ENCODE results near the gene MIF.

MIF gene

GRCh38 chr22:23893945-23894709, at the start of gene MIF:
Gene MIF (plus strand): TSS chr22:23894383. CDS start chr22:23894475, 92 bp downstream.
- Histone ChIP-seq H3K4me3 (ENCODE audit: low read depth, low read length) (peak within 1 kb of the TSS; percentile 72), H3K27ac (ENCODE audit: low read depth, low read length) (peak within 1 kb of the TSS; percentile 92), H3K9me3 (ENCODE audit: control insufficient read depth, insufficient read depth, low read depth, low read length) (peaks cover 16% of the 10 kb centered on the region), H3K36me3 (ENCODE audit: control insufficient read depth, insufficient read depth, low read length) (peaks cover 23% of the 10 kb centered on the region), H3K27me3 (ENCODE audit: control insufficient read depth, insufficient read depth, low read length) (no peaks in the 10 kb centered on the region), H3K9ac (ENCODE audit: low read length) (peak within 1 kb of the TSS; percentile 91), H3K4me1 (ENCODE audit: control insufficient read depth, insufficient read depth, low read length) (peaks cover 26% of the 10 kb centered on the region)

GRCh38 chr22:23844739-23845202, 49.4 kb upstream of the MIF start:
- H3K36me3 ChIP-seq (ENCODE audit: control insufficient read depth, insufficient read depth, low read length) = no peaks in the 10 kb centered on the region
- no peak overlapping the region for H3K4me3 ChIP-seq (ENCODE audit: low read depth, low read length)
- H3K27ac ChIP-seq (ENCODE audit: low read depth, low read length) = no peak overlapping the region
- H3K4me1 ChIP-seq (ENCODE audit: control insufficient read depth, insufficient read depth, low read length) = peaks cover 42% of the 10 kb centered on the region
- no peaks in the 10 kb centered on the region for H3K9me3 ChIP-seq (ENCODE audit: control insufficient read depth, insufficient read depth, low read depth, low read length)
- peaks cover 12% of the 10 kb centered on the region; the same call in 1 of the 2 replicates for H3K27me3 ChIP-seq (ENCODE audit: control insufficient read depth, insufficient read depth, low read length)
- no peak overlapping the region for H3K9ac ChIP-seq (ENCODE audit: low read length)

GRCh38 chr22:23845265-23846080, 48.7 kb upstream of the MIF start:
- Histone ChIP-seq H3K27ac (ENCODE audit: low read depth, low read length) (no peak overlapping the region), H3K36me3 (ENCODE audit: control insufficient read depth, insufficient read depth, low read length) (no peaks in the 10 kb centered on the region), H3K9me3 (ENCODE audit: control insufficient read depth, insufficient read depth, low read depth, low read length) (no peaks in the 10 kb centered on the region), H3K27me3 (ENCODE audit: control insufficient read depth, insufficient read depth, low read length) (peaks cover 9% of the 10 kb centered on the region; the same call in 1 of the 2 replicates), H3K4me1 (ENCODE audit: control insufficient read depth, insufficient read depth, low read length) (peaks cover 42% of the 10 kb centered on the region), H3K9ac (ENCODE audit: low read length) (no peak overlapping the region), H3K4me3 (ENCODE audit: low read depth, low read length) (no peak overlapping the region)

GRCh38 chr22:23846081-23846469, 48.1 kb upstream of the MIF start:
- H3K27ac ChIP-seq (ENCODE audit: low read depth, low read length) = no peak overlapping the region
- H3K4me3 ChIP-seq (ENCODE audit: low read depth, low read length) = no peak overlapping the region
- H3K36me3 ChIP-seq (ENCODE audit: control insufficient read depth, insufficient read depth, low read length) = no peaks in the 10 kb centered on the region
- peaks cover 42% of the 10 kb centered on the region for H3K4me1 ChIP-seq (ENCODE audit: control insufficient read depth, insufficient read depth, low read length)
- H3K9me3 ChIP-seq (ENCODE audit: control insufficient read depth, insufficient read depth, low read depth, low read length) = no peaks in the 10 kb centered on the region
- H3K27me3 ChIP-seq (ENCODE audit: control insufficient read depth, insufficient read depth, low read length) = peaks cover 8% of the 10 kb centered on the region; the same call in 1 of the 2 replicates
- no peak overlapping the region for H3K9ac ChIP-seq (ENCODE audit: low read length)

GRCh38 chr22:23847310-23847920, 46.8 kb upstream of the MIF start:
- Histone ChIP-seq H3K27ac (ENCODE audit: low read depth, low read length) (no peak overlapping the region), H3K36me3 (ENCODE audit: control insufficient read depth, insufficient read depth, low read length) (no peaks in the 10 kb centered on the region)

GRCh38 chr22:23847991-23848864, 46.0 kb upstream of the MIF start:
- H3K27me3 ChIP-seq (ENCODE audit: control insufficient read depth, insufficient read depth, low read length) = no peaks in the 10 kb centered on the region
- no peak overlapping the region for H3K4me3 ChIP-seq (ENCODE audit: low read depth, low read length)
- no peaks in the 10 kb centered on the region for H3K9me3 ChIP-seq (ENCODE audit: control insufficient read depth, insufficient read depth, low read depth, low read length)
- H3K9ac ChIP-seq (ENCODE audit: low read length) = no peak overlapping the region
- no peaks in the 10 kb centered on the region for H3K36me3 ChIP-seq (ENCODE audit: control insufficient read depth, insufficient read depth, low read length)
- peaks cover 42% of the 10 kb centered on the region for H3K4me1 ChIP-seq (ENCODE audit: control insufficient read depth, insufficient read depth, low read length)
- no peak overlapping the region for H3K27ac ChIP-seq (ENCODE audit: low read depth, low read length)

More at GRCh38 chr22:23847310-23847920, 46.8 kb upstream of the MIF start:
- H3K4me1 ChIP-seq (ENCODE audit: control insufficient read depth, insufficient read depth, low read length) = peaks cover 42% of the 10 kb centered on the region
- no peak overlapping the region for H3K4me3 ChIP-seq (ENCODE audit: low read depth, low read length)
- no peak overlapping the region for H3K9ac ChIP-seq (ENCODE audit: low read length)
- no peaks in the 10 kb centered on the region for H3K9me3 ChIP-seq (ENCODE audit: control insufficient read depth, insufficient read depth, low read depth, low read length)
- no peaks in the 10 kb centered on the region for H3K27me3 ChIP-seq (ENCODE audit: control insufficient read depth, insufficient read depth, low read length)

GRCh38 chr22:23849009-23850006, 44.9 kb upstream of the MIF start:
- Histone ChIP-seq H3K9ac (ENCODE audit: low read length) (peak overlapping the region; percentile 21), H3K27me3 (ENCODE audit: control insufficient read depth, insufficient read depth, low read length) (no peaks in the 10 kb centered on the region), H3K9me3 (ENCODE audit: control insufficient read depth, insufficient read depth, low read depth, low read length) (no peaks in the 10 kb centered on the region), H3K4me1 (ENCODE audit: control insufficient read depth, insufficient read depth, low read length) (peaks cover 42% of the 10 kb centered on the region), H3K27ac (ENCODE audit: low read depth, low read length) (no peak overlapping the region), H3K4me3 (ENCODE audit: low read depth, low read length) (peak overlapping the region; percentile 30; the same call in 1 of the 2 replicates), H3K36me3 (ENCODE audit: control insufficient read depth, insufficient read depth, low read length) (no peaks in the 10 kb centered on the region)

GRCh38 chr22:23850136-23850611, 44.0 kb upstream of the MIF start:
- H3K36me3 ChIP-seq (ENCODE audit: control insufficient read depth, insufficient read depth, low read length) = no peaks in the 10 kb centered on the region
- no peaks in the 10 kb centered on the region for H3K9me3 ChIP-seq (ENCODE audit: control insufficient read depth, insufficient read depth, low read depth, low read length)
- H3K9ac ChIP-seq (ENCODE audit: low read length) = no peak overlapping the region
- no peaks in the 10 kb centered on the region for H3K27me3 ChIP-seq (ENCODE audit: control insufficient read depth, insufficient read depth, low read length)
- peaks cover 38% of the 10 kb centered on the region for H3K4me1 ChIP-seq (ENCODE audit: control insufficient read depth, insufficient read depth, low read length)
- H3K27ac ChIP-seq (ENCODE audit: low read depth, low read length) = no peak overlapping the region
- H3K4me3 ChIP-seq (ENCODE audit: low read depth, low read length) = no peak overlapping the region

GRCh38 chr22:23856721-23857605, 37.2 kb upstream of the MIF start:
- no peaks in the 10 kb centered on the region for H3K36me3 ChIP-seq (ENCODE audit: control insufficient read depth, insufficient read depth, low read length)
- no peak overlapping the region; the same call in 1 of the 2 replicates for H3K27ac ChIP-seq (ENCODE audit: low read depth, low read length)
- H3K4me3 ChIP-seq (ENCODE audit: low read depth, low read length) = peak overlapping the region; percentile 69
- H3K9me3 ChIP-seq (ENCODE audit: control insufficient read depth, insufficient read depth, low read depth, low read length) = no peaks in the 10 kb centered on the region
- peaks cover 10% of the 10 kb centered on the region; the same call in 1 of the 2 replicates for H3K4me1 ChIP-seq (ENCODE audit: control insufficient read depth, insufficient read depth, low read length)
- no peaks in the 10 kb centered on the region for H3K27me3 ChIP-seq (ENCODE audit: control insufficient read depth, insufficient read depth, low read length)
- H3K9ac ChIP-seq (ENCODE audit: low read length) = peak overlapping the region; percentile 59

All from HUES6 (cell line).